SK-N-SH (cell line): Measurements from ENCODE around the gene CNOT9. TPM values are rescaled to one million over a fixed set of nuclear protein-coding genes. Genes with fewer than 3 reads are reported as not detected.

Experiments
- CTCF ChIA-PET: fragments of 300-600, 350-600 bp; formaldehyde crosslinking; extraction: SDS; loops from one replicate; lab custom pipeline; 2021; lab: Yijun Ruan, JAX
- POLR2A ChIA-PET: fragments of 350-600 bp; sonication (Branson Sonifier 250); formaldehyde crosslinking; extraction: SDS; loops from one replicate; lab custom pipeline; 2020; ENCODE audit warnings: antibody characterized with exemption, inconsistent platforms; lab: Yijun Ruan, JAX
- DNase-seq: peaks from one replicate; pipeline ENCODE4 v3.0.0; 2012
- H2AFZ ChIP-seq: fragments of 200-600 bp; sonication (generic); 2 replicates; pipeline ENCODE4 v1.8.1; 2016; ENCODE audit warnings: antibody characterized with exemption, mild to moderate bottlenecking, low read depth
- H3F3A ChIP-seq: fragments of 200-600 bp; sonication (generic); replicated peaks from 2 replicates; pipeline ENCODE3; 2016; ENCODE audit warnings: antibody characterized with exemption, mild to moderate bottlenecking; ENCODE audit not compliant: insufficient read depth
- H3K27ac ChIP-seq, 2 experiments: fragments of 200-500 bp in 1 of 2; fragments of 200-600 bp in 1 of 2; sonication (Bioruptor generic) in 1 of 2; sonication (generic), shearing (Covaris generic) in 1 of 2; 2 replicates each; pipeline versions ENCODE4 v1.5.1 to v1.6.1; 2014 to 2016; ENCODE audit warnings: low read depth in 2 of 2, inconsistent platforms in 1 of 2, low read length in 1 of 2, mild to moderate bottlenecking in 1 of 2, mixed read lengths in 1 of 2
- H3K27me3 ChIP-seq: fragments of 200-600 bp; sonication (generic), shearing (Covaris generic); 2 replicates; pipeline ENCODE4 v1.6.1; 2016; ENCODE audit warnings: mixed run types; ENCODE audit not compliant: insufficient read depth
- H3K36me3 ChIP-seq, 2 experiments: fragments of 200-500 bp in 1 of 2; fragments of 200-600 bp in 1 of 2; sonication (Bioruptor generic) in 1 of 2; sonication (generic) in 1 of 2; replicated peaks in 1 of 2; 2 replicates each; pipeline versions ENCODE3 to v1.5.1; 2014 to 2016; ENCODE audit warnings: low read length in 1 of 2, mild to moderate bottlenecking in 1 of 2; ENCODE audit not compliant: insufficient read depth in 2 of 2, control insufficient read depth in 1 of 2
- H3K4me1 ChIP-seq, 2 experiments: fragments of 200-500 bp in 1 of 2; fragments of 200-600 bp in 1 of 2; sonication (Bioruptor generic) in 1 of 2; sonication (generic), shearing (Covaris generic) in 1 of 2; 2 replicates each; pipeline versions ENCODE4 v1.5.1 to v1.6.1; 2014 to 2016; ENCODE audit warnings: low read depth in 1 of 2, low read length in 1 of 2, mixed run types in 1 of 2; ENCODE audit not compliant: insufficient read depth in 2 of 2, control insufficient read depth in 1 of 2
- H3K4me2 ChIP-seq: fragments of 200-600 bp; sonication (generic), shearing (Covaris generic); 2 replicates; pipeline ENCODE4 v1.6.1; 2017; ENCODE audit warnings: mixed run types
- H3K4me3 ChIP-seq, 2 experiments: fragments of 200-500 bp in 1 of 2; fragments of 200-600 bp in 1 of 2; sonication (Bioruptor generic) in 1 of 2; sonication (generic), shearing (Covaris generic) in 1 of 2; 2 replicates each; pipeline versions ENCODE4 v1.5.1 to v1.8.1; 2014 to 2016; ENCODE audit warnings: low read depth in 2 of 2, inconsistent platforms in 1 of 2, low read length in 1 of 2, mild to moderate bottlenecking in 1 of 2, mixed read lengths in 1 of 2, moderate library complexity in 1 of 2
- H3K79me2 ChIP-seq: fragments of 200-600 bp; sonication (generic); 2 replicates; pipeline ENCODE4 v1.8.1; 2017; ENCODE audit warnings: mild to moderate bottlenecking; ENCODE audit not compliant: insufficient read depth
- H3K9ac ChIP-seq: fragments of 200-600 bp; sonication (generic); 2 replicates; pipeline ENCODE4 v1.6.1; 2017; ENCODE audit warnings: mixed run types
- H3K9me2 ChIP-seq: fragments of 200-600 bp; sonication (generic); 2 replicates; pipeline ENCODE4 v1.6.1; 2017; ENCODE audit warnings: mixed run types
- H3K9me3 ChIP-seq: fragments of 200-600 bp; sonication (generic); 2 replicates; pipeline ENCODE4 v1.6.1; 2017; ENCODE audit warnings: mixed run types, mild to moderate bottlenecking, moderate library complexity
- H4K20me1 ChIP-seq: fragments of 200-600 bp; sonication (generic); 2 replicates; pipeline ENCODE4 v1.6.1; 2017; ENCODE audit warnings: mild to moderate bottlenecking, mixed run types; ENCODE audit not compliant: insufficient read depth
- CHD2 ChIP-seq: fragments of 150-350 bp; IDR thresholded peaks from 2 replicates; pipeline ENCODE4 v1.6.1; 2018; ENCODE audit warnings: low read length; ENCODE audit not compliant: partially characterized antibody
- ELF1 ChIP-seq: IDR thresholded peaks from 2 replicates; pipeline ENCODE4 v1.4.0; 2012
- EP300 ChIP-seq, 2 experiments: IDR thresholded peaks; 2 replicates each; pipeline versions ENCODE4 v1.4.0 to v1.6.1; 2012; ENCODE audit warnings: borderline replicate concordance in 1 of 2, low read depth in 1 of 2, low read length in 1 of 2
- EZH2phosphoT487 ChIP-seq: fragments of 200-600 bp; sonication (generic); IDR thresholded peaks from 2 replicates; pipeline ENCODE4 v1.6.1; 2017; ENCODE audit warnings: low read depth, mixed run types, mild to moderate bottlenecking, antibody characterized with exemption, moderate library complexity, borderline replicate concordance
- FOXJ3 ChIP-seq: sonication (generic); formaldehyde crosslinking; IDR thresholded peaks from 2 replicates; pipeline ENCODE4 v1.5.1; 2020; ENCODE audit warnings: mild to moderate bottlenecking, missing genetic modification reagents
- GABPA ChIP-seq: IDR thresholded peaks from 2 replicates; pipeline ENCODE4 v1.4.0; 2012; ENCODE audit warnings: low read depth, mild to moderate bottlenecking
- IRF3 ChIP-seq: fragments of 150-350 bp; IDR thresholded peaks from 2 replicates; pipeline ENCODE4 v1.6.1; 2016; ENCODE audit warnings: mild to moderate bottlenecking, low read depth, low read length
- MAX ChIP-seq: IDR thresholded peaks from 2 replicates; pipeline ENCODE4 v1.4.0; 2012; ENCODE audit warnings: low read depth
- MEF2A ChIP-seq: IDR thresholded peaks from 2 replicates; pipeline ENCODE4 v1.4.0; 2012; ENCODE audit warnings: low read depth, borderline replicate concordance
- NFIC ChIP-seq: IDR thresholded peaks from 2 replicates; pipeline ENCODE4 v1.4.0; 2012; ENCODE audit warnings: borderline replicate concordance
- NRF1 ChIP-seq: IDR thresholded peaks from 2 replicates; pipeline ENCODE4 v1.6.1; 2012; ENCODE audit warnings: low read depth, mild to moderate bottlenecking, low read length
- RAD21 ChIP-seq: IDR thresholded peaks from 2 replicates; pipeline ENCODE4 v1.6.1; 2012; ENCODE audit warnings: mild to moderate bottlenecking, low read length
- REST ChIP-seq: IDR thresholded peaks from 2 replicates; pipeline ENCODE4 v1.6.1; 2012; ENCODE audit warnings: mild to moderate bottlenecking, low read depth, low read length, moderate library complexity
- RXRA ChIP-seq: IDR thresholded peaks from 2 replicates; pipeline ENCODE4 v1.4.0; 2012; ENCODE audit warnings: low read depth, mild to moderate bottlenecking, borderline replicate concordance
- TAF1 ChIP-seq: IDR thresholded peaks from 2 replicates; pipeline ENCODE4 v1.6.1; 2012; ENCODE audit warnings: low read depth, mild to moderate bottlenecking, low read length, moderate library complexity, borderline replicate concordance
- TEAD4 ChIP-seq: IDR thresholded peaks from 2 replicates; pipeline ENCODE4 v1.4.0; 2012; ENCODE audit warnings: mild to moderate bottlenecking, borderline replicate concordance; ENCODE audit not compliant: insufficient read depth
- ZBTB33 ChIP-seq: IDR thresholded peaks from 2 replicates; pipeline ENCODE4 v1.4.0; 2012; ENCODE audit warnings: low read depth, borderline replicate concordance
- WGBS: methylation state at CpG from one replicate; pipeline ENCODE4 v1.1.6; 2017; ENCODE audit warnings: low lambda C conversion rate; 5-methylcytosine and 5-hydroxymethylcytosine counted together
- polyA plus RNA-seq, 3 experiments: library from polyadenylated mRNA; depleted of rRNA; stranded (reverse); fragments of >200 nt; gene quantifications; 2 replicates each; pipeline ENCODE4 v1.2.3, GENCODE V29; 2012
- TF ChIP-seq, protein P1 (sequence below): IDR thresholded peaks from 2 replicates; pipeline ENCODE4; 2012

The CNOT9 gene
- polyA plus RNA-seq, 1 of the 3 experiments (the other 2 are of a cell fraction): 36.8 TPM

DNA sequence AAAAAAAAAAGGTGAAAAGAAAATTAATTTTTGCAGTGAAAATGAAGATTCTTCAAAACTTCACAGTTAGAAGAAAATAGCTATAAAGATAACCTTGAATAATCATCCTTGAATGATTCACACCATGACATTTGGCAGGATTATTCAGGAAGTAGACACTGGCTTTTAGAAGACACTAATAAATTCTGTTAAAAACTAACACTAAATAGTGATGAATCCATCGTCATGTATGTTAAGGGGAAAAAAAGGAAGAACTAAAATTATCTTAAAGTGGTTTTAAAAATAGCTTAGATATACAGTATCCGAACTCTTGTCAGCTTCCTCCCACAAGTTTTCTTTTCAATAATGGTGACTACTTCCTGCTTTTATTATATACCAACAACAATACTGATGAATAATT is 10.7 kb upstream of the CNOT9 start:
- no peaks in the 10 kb centered on the region; a peak in 1 of 4 replicates for H3K4me1 ChIP-seq
- H2AFZ ChIP-seq: no peak overlapping the region
- peaks cover 11% of the 10 kb centered on the region for H3F3A ChIP-seq
- no peaks in the 10 kb centered on the region for H3K27me3 ChIP-seq
- DNase-seq: no peak
- no peaks in the 10 kb centered on the region for H3K9me3 ChIP-seq
- H3K9me2 ChIP-seq: no peaks in the 10 kb centered on the region
- no peak overlapping the region for H3K27ac ChIP-seq
- peaks cover 6% of the 10 kb centered on the region; the same call in 1 of the 2 replicates for H3K79me2 ChIP-seq
- H3K9ac ChIP-seq: no peak overlapping the region
- TF ChIP-seq ELF1: no peak
- no peak for TF ChIP-seq TAF1
- no peak for TF ChIP-seq EP300 (IDR thresholded peaks at IDR 0.05; ENCODE audit: borderline replicate concordance in 1 of 2, low read depth in 1 of 2, low read length in 1 of 2)
- no peak for TF ChIP-seq RAD21
- TF ChIP-seq MAX: no peak
- no peak for TF ChIP-seq TEAD4
- TF ChIP-seq MEF2A: no peak
- TF ChIP-seq FOXJ3 (CRISPR knock-in tag): no peak
- TF ChIP-seq ZBTB33: no peak
- 68% methylated on average over 2 of the region's 2 CpGs for WGBS
- peaks cover 43 to 51% of the 10 kb centered on the region in 2 experiments for H3K36me3 ChIP-seq
- POLR2A ChIA-PET: no interaction called here
- no peak overlapping the region for H3K4me3 ChIP-seq
- CTCF ChIA-PET: no interaction called here
- H3K4me2 ChIP-seq: no peak overlapping the region
- no peaks in the 10 kb centered on the region for H4K20me1 ChIP-seq

GRCh38 chr2:218558986-218559385 is 9.7 kb upstream of the CNOT9 start:
- no peaks in the 10 kb centered on the region for H3K27me3 ChIP-seq
- H3K9me3 ChIP-seq: no peaks in the 10 kb centered on the region
- POLR2A ChIA-PET: no interaction called here
- H4K20me1 ChIP-seq: no peaks in the 10 kb centered on the region
- DNase-seq: no peak
- H3K79me2 ChIP-seq: peaks cover 15% of the 10 kb centered on the region; the same call in 1 of the 2 replicates
- H3K9me2 ChIP-seq: no peaks in the 10 kb centered on the region
- no peak overlapping the region for H3K4me3 ChIP-seq
- H3K27ac ChIP-seq: no peak overlapping the region
- H3K4me2 ChIP-seq: no peak overlapping the region
- no peak overlapping the region for H2AFZ ChIP-seq
- H3K9ac ChIP-seq: no peak overlapping the region
- CTCF ChIA-PET: no interaction called here
- peaks cover 33 to 40% of the 10 kb centered on the region in 2 experiments for H3K36me3 ChIP-seq
- H3F3A ChIP-seq: peaks cover 11% of the 10 kb centered on the region
- H3K4me1 ChIP-seq: no peaks in the 10 kb centered on the region; a peak in 1 of 4 replicates
- 95% methylated on average over 3 of the region's 3 CpGs for WGBS
- TF ChIP-seq GABPA (no peak), EZH2phosphoT487 (no peak), RXRA (no peak), REST (no peak), ELF1 (no peak), ZBTB33 (no peak), NRF1 (no peak), CHD2 (no peak), IRF3 (no peak), NFIC (no peak)
- TF ChIP-seq, protein P1, sequence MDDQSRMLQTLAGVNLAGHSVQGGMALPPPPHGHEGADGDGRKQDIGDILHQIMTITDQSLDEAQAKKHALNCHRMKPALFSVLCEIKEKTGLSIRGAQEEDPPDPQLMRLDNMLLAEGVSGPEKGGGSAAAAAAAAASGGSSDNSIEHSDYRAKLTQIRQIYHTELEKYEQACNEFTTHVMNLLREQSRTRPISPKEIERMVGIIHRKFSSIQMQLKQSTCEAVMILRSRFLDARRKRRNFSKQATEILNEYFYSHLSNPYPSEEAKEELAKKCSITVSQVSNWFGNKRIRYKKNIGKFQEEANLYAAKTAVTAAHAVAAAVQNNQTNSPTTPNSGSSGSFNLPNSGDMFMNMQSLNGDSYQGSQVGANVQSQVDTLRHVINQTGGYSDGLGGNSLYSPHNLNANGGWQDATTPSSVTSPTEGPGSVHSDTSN: no peak
